HepG2 (cell line): Measurements from ENCODE around the gene DST. TPM values are rescaled to one million over a fixed set of nuclear protein-coding genes. Genes with fewer than 3 reads are reported as not detected.
A peak's percentile ranks its signal among the peaks of the same experiment; 100 is the strongest.

Experiments
- ASH2L ChIP-seq: fragments of 300-600, 200-600 bp; sonication (generic); IDR thresholded peaks from 2 replicates; pipeline ENCODE4 v1.7.0; 2017; ENCODE audit warnings: low read depth, mild to moderate bottlenecking, moderate library complexity, mixed read lengths, low read length; ENCODE audit not compliant: insufficient read length
- BCL6 ChIP-seq: IDR thresholded peaks from 2 replicates; pipeline ENCODE4 v1.6.1; 2016; ENCODE audit warnings: missing genetic modification reagents, missing compliant biosample characterization
- EZH2 ChIP-seq: conservative IDR thresholded peaks from 2 replicates; pipeline ENCODE4 v1.6.1; 2012; ENCODE audit warnings: mild to moderate bottlenecking, low read depth, low read length, moderate library complexity
- KDM4B ChIP-seq: sonication (generic); formaldehyde crosslinking; IDR thresholded peaks from 2 replicates; pipeline ENCODE4 v1.4.0; 2020; ENCODE audit warnings: missing genetic modification reagents
- PAX8 ChIP-seq: sonication (generic); formaldehyde crosslinking; IDR thresholded peaks from 2 replicates; pipeline ENCODE4 v1.8.0; 2022; ENCODE audit warnings: mild to moderate bottlenecking, missing genetic modification reagents, borderline replicate concordance
- PHF8 ChIP-seq: sonication (generic); formaldehyde crosslinking; IDR thresholded peaks from 2 replicates; pipeline ENCODE4 v1.5.0; 2020; ENCODE audit warnings: missing genetic modification reagents
- PITX1 ChIP-seq: sonication (generic); formaldehyde crosslinking; IDR thresholded peaks from 2 replicates; pipeline ENCODE4 v1.5.1; 2020; ENCODE audit warnings: mild to moderate bottlenecking, missing genetic modification reagents
- SUZ12 ChIP-seq: fragments of 150-350 bp; IDR thresholded peaks from 2 replicates; pipeline ENCODE4 v1.6.1; 2014; ENCODE audit warnings: low read depth, low read length
- TBX2 ChIP-seq: sonication (generic); formaldehyde crosslinking; IDR thresholded peaks from 2 replicates; pipeline ENCODE4 v1.5.0; 2020; ENCODE audit warnings: missing genetic modification reagents, mild to moderate bottlenecking, borderline replicate concordance
- ZEB1 ChIP-seq: IDR thresholded peaks from 2 replicates; pipeline ENCODE4 v1.6.1; 2012; ENCODE audit warnings: mild to moderate bottlenecking, low read depth, inconsistent platforms; ENCODE audit not compliant: insufficient replicate concordance
- ZMYM4 ChIP-seq: sonication (generic); formaldehyde crosslinking; IDR thresholded peaks from 2 replicates; pipeline ENCODE4 v1.8.1; 2023; ENCODE audit warnings: mild to moderate bottlenecking, missing genetic modification reagents
- polyA plus RNA-seq, 8 experiments: library from polyadenylated mRNA; depleted of rRNA in 3 of 8; stranded (reverse) in 7 of 8; unstranded in 1 of 8; fragments of >200 nt; fragmentation: Illumina TruSeq in 4 of 8; extraction: Trizol in 4 of 8; gene quantifications; 2 replicates each; pipeline versions ENCODE4 v1.2.1 to v1.2.3, GENCODE V29; 2011 to 2016; ENCODE audit warnings: low read depth in 4 of 8, missing spikeins in 1 of 8, mixed read lengths in 1 of 8; ENCODE audit not compliant: insufficient read depth in 1 of 8
- total RNA-seq, 5 experiments: library from RNA; depleted of rRNA; stranded (reverse); fragments of >200 nt; fragmentation: Illumina TruSeq; extraction: Trizol; gene quantifications; 2 replicates each; pipeline ENCODE4 v1.2.3, GENCODE V29; 2016; ENCODE audit warnings: low read depth in 1 of 5
- TF ChIP-seq, protein P1 (sequence below): IDR thresholded peaks from 2 replicates; pipeline ENCODE4 v1.4.0; 2020; ENCODE audit warnings: mild to moderate bottlenecking, missing genetic modification reagents
- TF ChIP-seq, protein P2 (sequence below): sonication (generic); formaldehyde crosslinking; IDR thresholded peaks from 2 replicates; pipeline ENCODE4 v1.4.0; 2020; ENCODE audit warnings: missing genetic modification reagents
- TF ChIP-seq, protein P3 (sequence below): sonication (generic); formaldehyde crosslinking; IDR thresholded peaks from 2 replicates; pipeline ENCODE4 v1.4.0; 2020; ENCODE audit warnings: missing genetic modification reagents
- TF ChIP-seq, protein P4 (sequence below): sonication (generic); formaldehyde crosslinking; IDR thresholded peaks from 2 replicates; pipeline ENCODE4 v1.4.0; 2020; ENCODE audit warnings: missing genetic modification reagents, borderline replicate concordance

DST gene
- total and polyA plus RNA-seq, 2 of the 13 experiments (the other 11 are each of a cell fraction or from before 2014, with no cell fraction given) = 64.4 to 89.0 TPM

DNA sequence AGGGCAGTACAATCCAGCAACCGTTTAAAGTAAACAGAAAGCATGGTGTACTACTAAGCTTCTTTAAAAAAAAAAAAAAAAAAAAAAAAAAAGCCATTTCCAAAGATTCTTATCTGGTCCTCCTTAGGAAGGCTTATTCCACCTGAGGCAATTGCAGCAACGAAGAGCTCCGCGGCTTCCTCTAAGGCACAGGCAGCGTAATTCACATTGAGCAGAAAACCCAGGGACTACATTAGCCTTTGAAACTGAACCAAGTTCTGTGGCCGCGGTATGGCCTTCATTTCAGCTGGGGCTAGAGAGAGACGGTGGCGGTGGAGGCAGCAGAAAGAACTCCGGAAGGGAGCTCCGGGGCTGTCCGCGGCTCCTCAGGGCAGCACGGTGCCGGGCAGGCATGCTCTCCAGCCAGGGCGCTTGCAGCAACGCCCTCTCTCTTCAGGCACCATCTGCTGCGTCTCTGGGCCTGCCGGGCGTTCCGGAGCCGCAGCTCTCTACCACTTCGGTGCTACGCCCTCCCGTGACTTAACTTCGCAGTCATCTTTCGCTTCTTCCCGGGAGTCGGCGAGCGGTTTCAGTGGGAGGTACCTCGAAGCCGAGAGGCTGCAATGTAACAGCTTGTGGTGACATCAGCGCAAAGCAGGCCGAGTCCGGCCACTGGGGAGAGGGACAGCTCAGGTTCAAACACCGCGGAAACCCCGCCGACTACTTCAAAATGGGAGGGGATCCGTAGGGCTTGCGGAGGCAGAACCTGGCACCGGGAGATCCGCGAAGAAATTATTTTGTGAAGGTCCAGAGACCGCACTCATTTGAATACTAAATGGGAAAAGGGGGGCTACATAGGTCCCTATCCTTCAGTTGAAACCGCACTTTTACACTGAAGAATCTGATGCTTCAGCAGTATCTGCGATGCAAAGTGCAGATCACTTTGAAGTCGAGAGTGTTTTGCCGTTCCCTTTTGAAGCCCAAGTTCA lies 100.0 kb downstream of the DST start (continued):
- TF ChIP-seq, protein P1, sequence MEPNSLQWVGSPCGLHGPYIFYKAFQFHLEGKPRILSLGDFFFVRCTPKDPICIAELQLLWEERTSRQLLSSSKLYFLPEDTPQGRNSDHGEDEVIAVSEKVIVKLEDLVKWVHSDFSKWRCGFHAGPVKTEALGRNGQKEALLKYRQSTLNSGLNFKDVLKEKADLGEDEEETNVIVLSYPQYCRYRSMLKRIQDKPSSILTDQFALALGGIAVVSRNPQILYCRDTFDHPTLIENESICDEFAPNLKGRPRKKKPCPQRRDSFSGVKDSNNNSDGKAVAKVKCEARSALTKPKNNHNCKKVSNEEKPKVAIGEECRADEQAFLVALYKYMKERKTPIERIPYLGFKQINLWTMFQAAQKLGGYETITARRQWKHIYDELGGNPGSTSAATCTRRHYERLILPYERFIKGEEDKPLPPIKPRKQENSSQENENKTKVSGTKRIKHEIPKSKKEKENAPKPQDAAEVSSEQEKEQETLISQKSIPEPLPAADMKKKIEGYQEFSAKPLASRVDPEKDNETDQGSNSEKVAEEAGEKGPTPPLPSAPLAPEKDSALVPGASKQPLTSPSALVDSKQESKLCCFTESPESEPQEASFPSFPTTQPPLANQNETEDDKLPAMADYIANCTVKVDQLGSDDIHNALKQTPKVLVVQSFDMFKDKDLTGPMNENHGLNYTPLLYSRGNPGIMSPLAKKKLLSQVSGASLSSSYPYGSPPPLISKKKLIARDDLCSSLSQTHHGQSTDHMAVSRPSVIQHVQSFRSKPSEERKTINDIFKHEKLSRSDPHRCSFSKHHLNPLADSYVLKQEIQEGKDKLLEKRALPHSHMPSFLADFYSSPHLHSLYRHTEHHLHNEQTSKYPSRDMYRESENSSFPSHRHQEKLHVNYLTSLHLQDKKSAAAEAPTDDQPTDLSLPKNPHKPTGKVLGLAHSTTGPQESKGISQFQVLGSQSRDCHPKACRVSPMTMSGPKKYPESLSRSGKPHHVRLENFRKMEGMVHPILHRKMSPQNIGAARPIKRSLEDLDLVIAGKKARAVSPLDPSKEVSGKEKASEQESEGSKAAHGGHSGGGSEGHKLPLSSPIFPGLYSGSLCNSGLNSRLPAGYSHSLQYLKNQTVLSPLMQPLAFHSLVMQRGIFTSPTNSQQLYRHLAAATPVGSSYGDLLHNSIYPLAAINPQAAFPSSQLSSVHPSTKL (CRISPR knock-in tag) = peak; percentile 86
- TF ChIP-seq ZMYM4 (CRISPR knock-in tag) = peak; percentile 99
- TF ChIP-seq, protein P2, sequence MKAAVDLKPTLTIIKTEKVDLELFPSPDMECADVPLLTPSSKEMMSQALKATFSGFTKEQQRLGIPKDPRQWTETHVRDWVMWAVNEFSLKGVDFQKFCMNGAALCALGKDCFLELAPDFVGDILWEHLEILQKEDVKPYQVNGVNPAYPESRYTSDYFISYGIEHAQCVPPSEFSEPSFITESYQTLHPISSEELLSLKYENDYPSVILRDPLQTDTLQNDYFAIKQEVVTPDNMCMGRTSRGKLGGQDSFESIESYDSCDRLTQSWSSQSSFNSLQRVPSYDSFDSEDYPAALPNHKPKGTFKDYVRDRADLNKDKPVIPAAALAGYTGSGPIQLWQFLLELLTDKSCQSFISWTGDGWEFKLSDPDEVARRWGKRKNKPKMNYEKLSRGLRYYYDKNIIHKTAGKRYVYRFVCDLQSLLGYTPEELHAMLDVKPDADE (CRISPR knock-in tag) = no peak
- peak; percentile 96 for TF ChIP-seq TBX2 (CRISPR knock-in tag)
- TF ChIP-seq PAX8 (CRISPR knock-in tag) = peak; percentile 83; the same call in 1 of the 2 replicates
- TF ChIP-seq SUZ12 = no peak
- TF ChIP-seq PITX1 = 0 out of 2 replicates have a peak, but pooled peaks have one; percentile 90
- TF ChIP-seq, protein P3, sequence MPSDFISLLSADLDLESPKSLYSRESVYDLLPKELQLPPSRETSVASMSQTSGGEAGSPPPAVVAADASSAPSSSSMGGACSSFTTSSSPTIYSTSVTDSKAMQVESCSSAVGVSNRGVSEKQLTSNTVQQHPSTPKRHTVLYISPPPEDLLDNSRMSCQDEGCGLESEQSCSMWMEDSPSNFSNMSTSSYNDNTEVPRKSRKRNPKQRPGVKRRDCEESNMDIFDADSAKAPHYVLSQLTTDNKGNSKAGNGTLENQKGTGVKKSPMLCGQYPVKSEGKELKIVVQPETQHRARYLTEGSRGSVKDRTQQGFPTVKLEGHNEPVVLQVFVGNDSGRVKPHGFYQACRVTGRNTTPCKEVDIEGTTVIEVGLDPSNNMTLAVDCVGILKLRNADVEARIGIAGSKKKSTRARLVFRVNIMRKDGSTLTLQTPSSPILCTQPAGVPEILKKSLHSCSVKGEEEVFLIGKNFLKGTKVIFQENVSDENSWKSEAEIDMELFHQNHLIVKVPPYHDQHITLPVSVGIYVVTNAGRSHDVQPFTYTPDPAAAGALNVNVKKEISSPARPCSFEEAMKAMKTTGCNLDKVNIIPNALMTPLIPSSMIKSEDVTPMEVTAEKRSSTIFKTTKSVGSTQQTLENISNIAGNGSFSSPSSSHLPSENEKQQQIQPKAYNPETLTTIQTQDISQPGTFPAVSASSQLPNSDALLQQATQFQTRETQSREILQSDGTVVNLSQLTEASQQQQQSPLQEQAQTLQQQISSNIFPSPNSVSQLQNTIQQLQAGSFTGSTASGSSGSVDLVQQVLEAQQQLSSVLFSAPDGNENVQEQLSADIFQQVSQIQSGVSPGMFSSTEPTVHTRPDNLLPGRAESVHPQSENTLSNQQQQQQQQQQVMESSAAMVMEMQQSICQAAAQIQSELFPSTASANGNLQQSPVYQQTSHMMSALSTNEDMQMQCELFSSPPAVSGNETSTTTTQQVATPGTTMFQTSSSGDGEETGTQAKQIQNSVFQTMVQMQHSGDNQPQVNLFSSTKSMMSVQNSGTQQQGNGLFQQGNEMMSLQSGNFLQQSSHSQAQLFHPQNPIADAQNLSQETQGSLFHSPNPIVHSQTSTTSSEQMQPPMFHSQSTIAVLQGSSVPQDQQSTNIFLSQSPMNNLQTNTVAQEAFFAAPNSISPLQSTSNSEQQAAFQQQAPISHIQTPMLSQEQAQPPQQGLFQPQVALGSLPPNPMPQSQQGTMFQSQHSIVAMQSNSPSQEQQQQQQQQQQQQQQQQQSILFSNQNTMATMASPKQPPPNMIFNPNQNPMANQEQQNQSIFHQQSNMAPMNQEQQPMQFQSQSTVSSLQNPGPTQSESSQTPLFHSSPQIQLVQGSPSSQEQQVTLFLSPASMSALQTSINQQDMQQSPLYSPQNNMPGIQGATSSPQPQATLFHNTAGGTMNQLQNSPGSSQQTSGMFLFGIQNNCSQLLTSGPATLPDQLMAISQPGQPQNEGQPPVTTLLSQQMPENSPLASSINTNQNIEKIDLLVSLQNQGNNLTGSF (CRISPR knock-in tag) = no peak
- TF ChIP-seq BCL6 (CRISPR knock-in tag) = peak; percentile 74
- TF ChIP-seq ASH2L = peak; percentile 95
- peak; percentile 50 for TF ChIP-seq ZEB1
- TF ChIP-seq KDM4B (CRISPR knock-in tag) = peak; percentile 85; the same call in 1 of the 2 replicates
- TF ChIP-seq PHF8 (CRISPR knock-in tag) = peak; percentile 86
- TF ChIP-seq EZH2 = no peak
- TF ChIP-seq, protein P4, sequence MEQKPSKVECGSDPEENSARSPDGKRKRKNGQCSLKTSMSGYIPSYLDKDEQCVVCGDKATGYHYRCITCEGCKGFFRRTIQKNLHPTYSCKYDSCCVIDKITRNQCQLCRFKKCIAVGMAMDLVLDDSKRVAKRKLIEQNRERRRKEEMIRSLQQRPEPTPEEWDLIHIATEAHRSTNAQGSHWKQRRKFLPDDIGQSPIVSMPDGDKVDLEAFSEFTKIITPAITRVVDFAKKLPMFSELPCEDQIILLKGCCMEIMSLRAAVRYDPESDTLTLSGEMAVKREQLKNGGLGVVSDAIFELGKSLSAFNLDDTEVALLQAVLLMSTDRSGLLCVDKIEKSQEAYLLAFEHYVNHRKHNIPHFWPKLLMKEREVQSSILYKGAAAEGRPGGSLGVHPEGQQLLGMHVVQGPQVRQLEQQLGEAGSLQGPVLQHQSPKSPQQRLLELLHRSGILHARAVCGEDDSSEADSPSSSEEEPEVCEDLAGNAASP (CRISPR knock-in tag) = peak; percentile 39; the same call in 1 of the 2 replicates
